Osteoblast (primary cell): ENCODE measurements around the gene ZBTB2. TPM values are rescaled to one million over a fixed set of nuclear protein-coding genes. Genes with fewer than 3 reads are reported as not detected.
"Not testable (repeated sequence)": the region's sequence is repeated elsewhere in the genome, so short reads cannot be mapped to it uniquely, and the experiment has no call there.

Experiments used
- DNase-seq: peaks from one replicate; pipeline ENCODE4 v3.0.0; 2011; ENCODE audit warnings: low spot score, mixed read lengths; ENCODE audit not compliant: insufficient read length; ENCODE audit errors: missing footprints
- H2AFZ ChIP-seq: 2 replicates; pipeline ENCODE4 v1.6.0; 2011; ENCODE audit warnings: mild to moderate bottlenecking, low read length
- H3K27ac ChIP-seq: 2 replicates; pipeline ENCODE4 v1.5.1; 2011; ENCODE audit warnings: mild to moderate bottlenecking, low read depth, low read length, moderate library complexity
- H3K27me3 ChIP-seq: 2 replicates; pipeline ENCODE4 v1.6.0; 2012; ENCODE audit warnings: mild to moderate bottlenecking, control low read depth, inconsistent platforms, low read length, moderate library complexity; ENCODE audit not compliant: insufficient read depth
- H3K36me3 ChIP-seq: 2 replicates; pipeline ENCODE4 v1.5.1; 2011; ENCODE audit warnings: mild to moderate bottlenecking, low read length, control low read depth, moderate library complexity; ENCODE audit not compliant: insufficient read depth
- H3K4me1 ChIP-seq: 2 replicates; pipeline ENCODE4 v1.5.1; 2011; ENCODE audit warnings: mild to moderate bottlenecking, low read length, control low read depth, moderate library complexity; ENCODE audit not compliant: insufficient read depth
- H3K4me2 ChIP-seq: 2 replicates; pipeline ENCODE4 v1.6.0; 2011; ENCODE audit warnings: mild to moderate bottlenecking, low read length; ENCODE audit not compliant: insufficient read depth
- H3K4me3 ChIP-seq: fragments of 200-600 bp; sonication (generic); 3 replicates; pipeline ENCODE4 v1.5.1; 2012; ENCODE audit warnings: mild to moderate bottlenecking, low read length, inconsistent platforms; ENCODE audit not compliant: insufficient read depth
- H3K79me2 ChIP-seq: 2 replicates; pipeline ENCODE4 v1.6.0; 2012; ENCODE audit warnings: mild to moderate bottlenecking, low read length, control low read depth, inconsistent platforms; ENCODE audit not compliant: insufficient read depth
- H3K9me3 ChIP-seq: 2 replicates; pipeline ENCODE4 v1.5.1; 2011; ENCODE audit warnings: low read depth, low read length, control low read depth
- H4K20me1 ChIP-seq: 2 replicates; pipeline ENCODE4 v1.6.0; 2012; ENCODE audit warnings: mild to moderate bottlenecking, low read length, control low read depth; ENCODE audit not compliant: insufficient read depth
- total RNA-seq: library from RNA; depleted of rRNA; stranded (reverse); fragments of >200 nt; gene quantifications from 2 replicates; pipeline ENCODE4 v1.2.3, GENCODE V29; 2012
- TF ChIP-seq, protein P1 (sequence below): IDR thresholded peaks from 2 replicates; pipeline ENCODE4 v1.5.1; 2011; ENCODE audit warnings: mild to moderate bottlenecking, low read depth, low read length, moderate library complexity; ENCODE audit errors: extremely low read depth

The ZBTB2 gene
- total RNA-seq, 1 donor: 8.7 TPM

DNA sequence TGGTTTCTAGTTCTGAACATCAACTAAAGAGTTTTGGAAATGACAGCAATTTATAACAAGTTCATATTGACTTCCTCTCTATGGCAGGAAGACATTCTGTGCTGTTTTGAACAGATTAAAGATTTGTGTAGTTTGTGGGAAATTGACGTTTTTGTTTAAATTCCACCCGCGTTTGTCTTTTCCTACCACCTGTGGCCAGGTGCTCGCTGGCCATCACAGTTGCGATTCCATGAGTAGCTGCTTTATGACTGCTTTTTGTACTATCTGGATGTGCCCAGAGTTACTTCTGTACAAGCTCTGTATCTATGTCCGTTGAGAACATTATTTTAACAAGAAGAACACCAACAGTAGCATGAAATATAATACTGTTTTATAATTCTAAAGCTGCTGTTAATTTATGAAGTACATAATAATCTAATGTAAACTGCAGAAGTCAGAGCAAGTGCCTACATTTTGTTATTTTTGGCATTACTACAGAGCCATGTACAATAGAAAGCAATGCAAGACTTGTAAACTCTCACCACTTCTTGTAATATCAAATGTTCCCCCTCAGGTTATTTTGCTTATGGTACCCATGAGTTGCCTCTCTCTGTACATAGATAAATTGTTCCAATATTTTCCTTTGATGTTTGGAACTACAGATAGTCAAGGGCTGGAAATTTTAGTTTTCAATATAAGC is 33.5 kb downstream of the ZBTB2 start:
- H4K20me1 ChIP-seq: no peaks in the 10 kb centered on the region

DNA sequence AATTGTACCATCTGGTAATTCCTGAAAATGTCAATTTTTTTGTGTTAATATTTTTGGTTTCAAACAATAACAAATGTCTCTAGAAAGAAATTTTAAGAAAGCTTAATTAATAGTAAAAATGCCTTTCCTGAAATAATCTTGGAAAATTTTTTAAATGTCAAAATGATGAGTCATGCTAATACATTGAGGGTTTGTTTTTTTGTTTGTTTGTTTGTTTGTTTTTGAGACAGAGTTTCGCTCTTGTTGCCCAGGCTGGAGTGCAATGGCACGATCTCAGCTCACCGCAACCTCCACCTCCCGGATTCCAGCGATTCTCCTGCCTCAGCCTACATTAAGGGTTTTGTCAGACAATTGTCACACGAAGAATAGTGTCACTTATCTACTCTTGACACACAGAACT is 34.4 kb downstream of the ZBTB2 start:
- not testable (repeated sequence) for H3K4me3 ChIP-seq, H3K4me1 ChIP-seq, H3K79me2 ChIP-seq, H3K9me3 ChIP-seq, DNase-seq, H3K27ac ChIP-seq, H3K4me2 ChIP-seq, H4K20me1 ChIP-seq, H3K27me3 ChIP-seq, H2AFZ ChIP-seq
- peaks cover 12% of the 10 kb centered on the region for H3K36me3 ChIP-seq

More for the DNA sequence above, 33.5 kb downstream of the ZBTB2 start:
- Histone ChIP-seq H3K79me2 (no peaks in the 10 kb centered on the region), H3K27me3 (no peaks in the 10 kb centered on the region), H3K36me3 (peaks cover 7% of the 10 kb centered on the region), H3K9me3 (no peaks in the 10 kb centered on the region), H3K4me3 (no peak overlapping the region), H3K4me1 (no peaks in the 10 kb centered on the region), H2AFZ (no peak overlapping the region), H3K4me2 (no peak overlapping the region), H3K27ac (no peak overlapping the region)
- no peak for DNase-seq
- TF ChIP-seq, protein P1, sequence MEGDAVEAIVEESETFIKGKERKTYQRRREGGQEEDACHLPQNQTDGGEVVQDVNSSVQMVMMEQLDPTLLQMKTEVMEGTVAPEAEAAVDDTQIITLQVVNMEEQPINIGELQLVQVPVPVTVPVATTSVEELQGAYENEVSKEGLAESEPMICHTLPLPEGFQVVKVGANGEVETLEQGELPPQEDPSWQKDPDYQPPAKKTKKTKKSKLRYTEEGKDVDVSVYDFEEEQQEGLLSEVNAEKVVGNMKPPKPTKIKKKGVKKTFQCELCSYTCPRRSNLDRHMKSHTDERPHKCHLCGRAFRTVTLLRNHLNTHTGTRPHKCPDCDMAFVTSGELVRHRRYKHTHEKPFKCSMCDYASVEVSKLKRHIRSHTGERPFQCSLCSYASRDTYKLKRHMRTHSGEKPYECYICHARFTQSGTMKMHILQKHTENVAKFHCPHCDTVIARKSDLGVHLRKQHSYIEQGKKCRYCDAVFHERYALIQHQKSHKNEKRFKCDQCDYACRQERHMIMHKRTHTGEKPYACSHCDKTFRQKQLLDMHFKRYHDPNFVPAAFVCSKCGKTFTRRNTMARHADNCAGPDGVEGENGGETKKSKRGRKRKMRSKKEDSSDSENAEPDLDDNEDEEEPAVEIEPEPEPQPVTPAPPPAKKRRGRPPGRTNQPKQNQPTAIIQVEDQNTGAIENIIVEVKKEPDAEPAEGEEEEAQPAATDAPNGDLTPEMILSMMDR: no peak

DNA sequence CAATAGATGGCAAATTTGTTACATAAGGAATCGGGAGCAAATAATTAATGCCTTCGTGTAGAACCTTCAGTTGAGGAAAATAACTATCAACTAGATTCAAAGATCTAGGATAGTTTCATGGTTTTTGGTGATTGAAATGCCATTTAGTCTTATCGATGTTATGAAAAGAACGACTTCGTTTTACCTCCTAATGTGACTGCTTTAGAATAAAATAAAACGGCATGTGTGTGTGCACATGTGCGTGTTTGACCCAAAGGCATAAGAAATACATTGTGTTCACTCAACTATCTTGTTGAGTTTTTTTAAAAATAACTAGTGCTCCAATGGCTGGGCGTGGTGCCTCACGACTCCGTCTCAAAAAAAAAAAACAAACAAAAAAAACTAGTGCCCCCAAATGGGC is 37.6 kb downstream of the ZBTB2 start:
- peaks cover 28% of the 10 kb centered on the region for H3K36me3 ChIP-seq
- TF ChIP-seq, protein P1: no peak
- H3K27me3 ChIP-seq: no peaks in the 10 kb centered on the region
- H3K79me2 ChIP-seq: no peaks in the 10 kb centered on the region
- H3K4me2 ChIP-seq: no peak overlapping the region
- no peak for DNase-seq
- H3K4me1 ChIP-seq: no peaks in the 10 kb centered on the region
- no peak overlapping the region for H3K4me3 ChIP-seq
- H3K9me3 ChIP-seq: no peaks in the 10 kb centered on the region
- no peaks in the 10 kb centered on the region for H4K20me1 ChIP-seq
- no peak overlapping the region for H2AFZ ChIP-seq
- no peak overlapping the region for H3K27ac ChIP-seq

DNA sequence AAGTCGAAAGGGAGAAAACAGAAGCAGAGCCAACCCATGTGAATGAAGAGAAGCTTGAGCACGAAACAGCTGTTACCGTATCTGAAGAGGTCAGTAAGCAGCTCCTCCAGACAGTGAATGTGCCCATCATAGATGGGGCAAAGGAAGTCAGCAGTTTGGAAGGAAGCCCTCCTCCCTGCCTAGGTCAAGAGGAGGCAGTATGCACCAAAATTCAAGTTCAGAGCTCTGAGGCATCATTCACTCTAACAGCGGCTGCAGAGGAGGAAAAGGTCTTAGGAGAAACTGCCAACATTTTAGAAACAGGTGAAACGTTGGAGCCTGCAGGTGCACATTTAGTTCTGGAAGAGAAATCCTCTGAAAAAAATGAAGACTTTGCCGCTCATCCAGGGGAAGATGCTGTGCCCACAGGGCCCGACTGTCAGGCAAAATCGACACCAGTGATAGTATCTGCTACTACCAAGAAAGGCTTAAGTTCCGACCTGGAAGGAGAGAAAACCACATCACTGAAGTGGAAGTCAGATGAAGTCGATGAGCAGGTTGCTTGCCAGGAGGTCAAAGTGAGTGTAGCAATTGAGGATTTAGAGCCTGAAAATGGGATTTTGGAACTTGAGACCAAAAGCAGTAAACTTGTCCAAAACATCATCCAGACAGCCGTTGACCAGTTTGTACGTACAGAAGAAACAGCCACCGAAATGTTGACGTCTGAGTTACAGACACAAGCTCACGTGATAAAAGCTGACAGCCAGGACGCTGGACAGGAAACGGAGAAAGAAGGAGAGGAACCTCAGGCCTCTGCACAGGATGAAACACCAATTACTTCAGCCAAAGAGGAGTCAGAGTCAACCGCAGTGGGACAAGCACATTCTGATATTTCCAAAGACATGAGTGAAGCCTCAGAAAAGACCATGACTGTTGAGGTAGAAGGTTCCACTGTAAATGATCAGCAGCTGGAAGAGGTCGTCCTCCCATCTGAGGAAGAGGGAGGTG is 38.7 kb downstream of the ZBTB2 start:
- Histone ChIP-seq H4K20me1 (no peaks in the 10 kb centered on the region), H3K4me3 (no peak overlapping the region), H3K36me3 (peaks cover 28% of the 10 kb centered on the region), H3K27ac (no peak overlapping the region), H3K9me3 (no peaks in the 10 kb centered on the region), H3K27me3 (no peaks in the 10 kb centered on the region), H3K4me1 (no peaks in the 10 kb centered on the region), H3K4me2 (no peak overlapping the region), H2AFZ (no peak overlapping the region), H3K79me2 (no peaks in the 10 kb centered on the region)
- no peak for DNase-seq
- TF ChIP-seq, protein P1: no peak
